ENCODE results near the gene COL4A1.

COL4A1 gene

DNA sequence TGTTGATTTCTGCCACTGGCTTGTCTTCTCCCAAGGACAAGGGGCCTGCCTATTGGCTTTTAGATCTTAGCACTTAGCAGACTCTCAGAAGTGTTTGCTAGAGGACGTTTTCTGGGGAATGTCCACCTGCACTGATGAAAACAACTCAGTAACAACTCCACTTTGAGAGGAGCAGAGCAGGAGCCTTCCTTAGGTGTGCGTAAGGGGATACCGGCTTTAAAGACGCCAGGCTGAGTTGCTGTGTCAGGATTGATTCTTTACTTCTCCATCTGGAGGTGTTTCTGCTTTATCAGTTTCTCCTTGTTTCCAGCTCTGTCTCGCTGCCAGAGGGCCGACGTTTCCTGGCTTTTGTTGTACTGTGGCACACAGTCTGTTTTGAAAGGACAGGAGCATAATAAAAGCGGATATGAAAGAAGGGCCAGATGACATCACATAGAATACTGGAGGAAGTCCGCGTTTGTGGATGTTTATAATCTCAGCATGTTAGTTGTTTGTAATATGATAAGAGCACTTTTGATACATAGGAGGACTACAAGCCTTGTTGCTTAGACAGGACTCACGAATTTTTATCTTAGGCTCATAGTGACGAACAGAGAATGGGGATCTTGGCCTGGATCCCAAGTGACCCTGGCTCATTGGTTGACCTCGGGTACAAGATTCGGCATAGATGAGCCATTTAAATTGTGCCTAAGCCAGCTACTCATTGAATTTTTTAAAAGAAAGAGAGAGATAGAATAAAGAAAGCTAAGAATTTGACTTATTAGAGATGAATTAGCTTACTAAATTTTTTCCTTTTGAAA lies 34.7 kb upstream of the COL4A1 start:
- no peak for DNase-seq (ENCODE audit: low read depth, low spot score)

- DNase-seq (ENCODE audit: low read depth, low spot score) = no peak
These were observed 34.0 kb upstream of the COL4A1 start for GRCh38 chr13:110340812-110341444.

GRCh38 chr13:110339975-110340550 lies 33.1 kb upstream of the COL4A1 start:
- no peak for DNase-seq (ENCODE audit: low read depth, low spot score)

- DNase-seq (ENCODE audit: low read depth, low spot score) = no peak
These were observed 32.3 kb upstream of the COL4A1 start for GRCh38 chr13:110339263-110339662.

GRCh38 chr13:110338441-110339101 lies 31.6 kb upstream of the COL4A1 start:
- no peak for DNase-seq (ENCODE audit: low read depth, low spot score)

DNA sequence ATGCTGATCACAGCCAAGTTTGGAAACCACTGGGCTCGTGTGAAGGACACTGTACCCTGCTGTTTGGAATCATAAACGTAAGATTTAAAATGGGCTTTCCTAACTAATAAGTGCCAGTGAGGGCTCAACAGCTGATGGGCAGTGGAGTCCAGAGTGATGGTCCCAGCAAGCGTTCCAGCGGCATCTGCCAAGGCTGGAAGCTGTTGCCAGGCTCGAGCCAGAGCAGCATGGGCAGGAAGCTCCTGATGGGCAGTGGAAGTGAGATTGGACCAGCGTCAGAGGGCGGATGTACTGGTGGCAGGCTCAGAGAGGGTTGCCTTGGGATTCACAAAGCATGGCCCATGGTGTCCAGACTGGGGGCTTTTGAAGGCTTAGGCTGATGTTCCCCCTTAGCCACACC lies 30.3 kb upstream of the COL4A1 start:
- no peak for DNase-seq (ENCODE audit: low read depth, low spot score)

GRCh38 chr13:110336681-110337080 lies 29.7 kb upstream of the COL4A1 start:
- no peak for DNase-seq (ENCODE audit: low read depth, low spot score)

DNA sequence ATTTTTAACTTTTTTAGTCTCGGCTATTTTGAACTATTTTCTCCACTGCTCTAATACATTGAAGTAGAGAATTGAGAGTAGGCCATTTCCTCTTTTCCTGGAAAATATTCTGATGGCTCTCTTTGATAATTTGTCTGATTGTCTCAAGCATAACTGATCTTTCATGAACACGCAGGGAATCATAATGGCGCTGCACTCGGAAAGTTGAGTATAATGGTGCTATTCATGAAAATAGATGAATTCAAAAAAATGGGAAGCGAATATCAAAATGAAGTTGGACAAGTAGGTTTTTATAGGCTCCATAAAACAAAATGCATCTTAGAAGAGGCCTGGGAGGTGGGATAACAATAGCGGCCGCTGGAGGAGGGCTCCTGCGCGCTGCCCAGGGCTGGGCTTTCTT lies 29.2 kb upstream of the COL4A1 start:
- DNase-seq (ENCODE audit: low read depth, low spot score) = no peak

DNA sequence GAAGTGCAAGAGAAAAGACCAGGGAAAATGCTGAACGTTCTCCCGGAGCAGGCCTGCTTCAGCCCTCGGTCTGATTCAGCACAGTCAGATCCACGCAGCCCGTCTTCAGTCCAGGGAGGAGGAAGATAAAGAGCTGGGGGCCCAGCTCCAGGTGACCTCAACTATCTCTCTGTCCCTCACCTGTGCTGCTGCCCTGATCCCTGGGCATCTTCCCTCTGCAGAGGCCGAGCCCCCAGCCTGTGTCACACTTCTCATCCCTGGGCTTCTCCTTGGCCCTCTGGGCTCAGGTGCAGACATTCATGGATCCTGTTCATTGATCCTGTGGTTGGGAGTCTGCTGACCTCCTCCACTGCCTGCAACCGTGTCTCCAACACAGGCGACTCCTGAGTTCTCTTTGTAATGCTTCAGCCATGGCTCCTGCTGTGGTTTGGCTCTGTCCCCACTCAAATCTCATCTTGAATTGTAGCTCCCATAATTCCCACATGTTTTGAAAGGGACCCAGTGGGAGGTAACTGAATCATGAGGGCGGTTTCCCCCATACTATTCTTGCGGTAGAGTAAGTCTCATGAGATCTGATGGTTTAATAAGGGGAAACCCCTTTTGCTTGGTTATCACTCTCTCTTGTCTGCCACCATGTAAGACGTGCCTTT lies 28.0 kb upstream of the COL4A1 start:
- no peak for DNase-seq (ENCODE audit: low read depth, low spot score)

- no peak for DNase-seq (ENCODE audit: low read depth, low spot score)
These were observed 27.3 kb upstream of the COL4A1 start for GRCh38 chr13:110334256-110334655.

DNA sequence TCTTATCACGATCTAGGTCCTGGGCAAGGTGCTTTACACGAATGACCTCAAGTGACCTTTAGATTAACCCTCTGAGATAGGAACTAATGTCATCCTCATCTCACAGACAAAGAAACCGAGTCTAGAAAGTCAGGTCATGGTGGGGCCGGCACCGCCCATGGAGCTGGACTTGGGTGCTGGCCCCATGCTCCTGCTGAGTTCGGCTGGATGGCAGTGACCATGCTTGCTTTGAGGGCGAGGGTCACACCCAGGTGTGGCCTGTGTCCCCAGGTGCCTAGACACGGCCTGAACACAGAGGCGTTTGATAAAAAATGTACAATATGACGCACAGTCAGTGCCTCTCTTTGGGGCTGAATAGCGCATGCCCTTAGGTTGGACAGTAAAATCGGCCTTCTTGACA lies 26.9 kb upstream of the COL4A1 start:
- DNase-seq (ENCODE audit: low read depth, low spot score) = no peak

- DNase-seq (ENCODE audit: low read depth, low spot score) = no peak
These were observed 25.8 kb upstream of the COL4A1 start for GRCh38 chr13:110332750-110333149.

DNA sequence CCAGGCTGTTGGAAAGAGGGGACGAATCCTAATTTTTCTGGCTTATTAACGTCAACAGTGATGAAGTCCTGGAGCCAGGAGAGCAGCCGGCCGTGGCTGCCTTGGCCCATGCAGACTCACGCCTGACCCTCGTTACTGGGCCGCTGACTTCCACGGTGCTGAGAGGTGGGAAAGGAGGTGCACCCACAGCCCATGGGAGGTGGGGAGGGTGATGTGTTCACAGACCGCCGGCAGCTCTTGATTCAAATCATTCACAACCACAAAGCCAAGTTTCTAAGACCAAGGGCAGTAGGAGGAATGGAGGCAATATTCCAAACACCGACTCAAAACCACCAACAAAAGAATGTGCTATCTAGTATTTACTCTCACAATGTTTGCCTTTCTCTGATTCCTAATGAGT lies 24.4 kb upstream of the COL4A1 start:
- no peak for DNase-seq (ENCODE audit: low read depth, low spot score)

GRCh38 chr13:110330491-110331011 lies 23.6 kb upstream of the COL4A1 start:
- DNase-seq (ENCODE audit: low read depth, low spot score) = no peak

GRCh38 chr13:110329798-110330461 lies 23.0 kb upstream of the COL4A1 start:
- no peak for DNase-seq (ENCODE audit: low read depth, low spot score)

- no peak for DNase-seq (ENCODE audit: low read depth, low spot score)
These were observed 22.3 kb upstream of the COL4A1 start for GRCh38 chr13:110329258-110329657.

DNA sequence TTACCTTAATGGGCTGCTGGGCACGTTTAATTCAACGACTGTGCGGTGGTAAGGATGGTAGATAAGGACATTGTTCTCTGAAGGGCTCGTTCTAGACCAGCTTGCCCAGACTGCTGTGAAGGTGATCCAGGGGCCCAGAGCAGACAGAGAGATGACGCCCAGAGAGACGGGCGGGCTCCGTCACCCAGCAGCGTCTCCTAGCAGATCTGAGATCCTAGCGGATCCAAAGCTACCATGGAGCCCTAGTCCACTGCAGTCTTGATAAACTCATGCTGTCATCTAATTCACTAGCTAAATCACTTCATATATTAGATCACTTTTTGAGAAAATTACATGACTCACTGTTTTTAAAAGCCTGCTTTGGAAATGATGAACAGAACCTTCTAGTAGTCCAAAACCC lies 21.6 kb upstream of the COL4A1 start:
- DNase-seq (ENCODE audit: low read depth, low spot score) = no peak

- DNase-seq (ENCODE audit: low read depth, low spot score) = no peak
These were observed 20.2 kb upstream of the COL4A1 start for GRCh38 chr13:110327051-110327721.

DNA sequence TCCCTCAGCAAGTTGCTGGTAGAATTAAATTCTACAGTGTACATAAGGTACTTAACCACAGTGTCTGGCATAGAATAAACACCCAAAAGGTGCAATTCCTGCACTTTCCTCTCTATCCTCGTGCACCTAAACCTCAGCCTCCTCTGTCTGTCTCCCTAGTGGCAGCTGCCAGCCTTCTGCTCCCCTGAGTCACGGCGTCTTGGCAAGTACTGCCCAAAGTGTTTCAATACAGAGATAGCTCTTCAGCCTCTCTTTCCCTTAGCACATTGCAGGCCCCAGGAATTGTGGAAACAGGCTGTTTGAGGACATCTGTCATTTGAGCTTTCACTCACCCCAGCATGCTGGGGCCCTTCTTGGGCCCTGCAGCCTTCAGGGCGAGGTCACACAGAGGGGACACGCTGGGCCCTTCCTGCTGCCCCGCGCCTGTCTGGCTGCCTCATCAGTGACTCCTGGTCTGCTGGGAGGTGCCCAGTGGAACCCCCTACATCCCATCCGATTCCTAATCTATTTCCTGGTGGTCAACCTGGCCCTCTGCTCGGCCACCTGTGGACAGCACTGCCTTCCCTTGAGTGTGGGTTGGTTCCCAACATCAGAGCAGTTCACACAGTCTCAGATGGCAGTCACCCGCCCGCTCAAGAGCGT lies 19.4 kb upstream of the COL4A1 start:
- DNase-seq (ENCODE audit: low read depth, low spot score) = no peak

All from activated CD4-positive, CD25-positive, alpha-beta regulatory T cell treated with anti-CD3 and anti-CD28 coated beads, Interleukin-2, amount 50 U/mL, for 16 hours (primary cell).